A673 (cell line): ENCODE measurements around the gene CEACAM21.

Experiments
- CTCF ChIP-seq: fragments of 300-800, 200-600 bp; sonication (generic); conservative IDR thresholded peaks from 2 replicates; pipeline ENCODE4 v1.5.1; 2017; ENCODE audit warnings: low read depth, mild to moderate bottlenecking, antibody characterized with exemption, low read length, moderate library complexity, mixed read lengths
- EZH2 ChIP-seq: fragments of 200-600 bp; sonication (generic); IDR thresholded peaks from 2 replicates; pipeline ENCODE4 v1.6.1; 2017; ENCODE audit warnings: borderline replicate concordance, low read depth, mild to moderate bottlenecking, mixed read lengths, antibody characterized with exemption, low read length; ENCODE audit not compliant: poor library complexity, severe bottlenecking

- no peak for TF ChIP-seq CTCF
- TF ChIP-seq EZH2: no peak
These were observed 2.9 kb downstream of the CEACAM21 start for GRCh38 chr19:41578886-41579285.
